Measurements from ENCODE around the gene IQGAP2.

GRCh38 chr5:76616206-76616605 lies 213.1 kb downstream of the IQGAP2 start:
- TF ChIP-seq CTCF (conservative IDR thresholded peaks at IDR 0.05) (no peak), EZH2 (IDR thresholded peaks at IDR 0.05; ENCODE audit: low read depth) (no peak)
